Stimulated activated naive CD8-positive, alpha-beta T cell treated with anti-CD3 and anti-CD28 coated beads, Interleukin-15, Interleukin-2, amounts not matched to agents 100 ng/mL and 50 ng/mL, for 24 hours (primary cell): Measurements from ENCODE around the gene AKAP13.

ENCODE experiments used
- H3K27ac Mint-ChIP-seq: one replicate; pipeline ENCODE4 v1.8.0; 2021; ENCODE audit warnings: mild to moderate bottlenecking, mixed read lengths
- H3K27me3 Mint-ChIP-seq: one replicate; pipeline ENCODE4 v1.8.0; 2021; ENCODE audit warnings: mixed read lengths
- H3K36me3 Mint-ChIP-seq: one replicate; pipeline ENCODE4 v1.8.0; 2021; ENCODE audit warnings: low read depth, mixed read lengths
- H3K4me1 Mint-ChIP-seq: one replicate; pipeline ENCODE4 v1.8.0; 2021; ENCODE audit warnings: low read depth, mixed read lengths
- H3K4me3 Mint-ChIP-seq: one replicate; pipeline ENCODE4 v1.8.0; 2021; ENCODE audit warnings: mild to moderate bottlenecking, mixed read lengths
- H3K9me3 Mint-ChIP-seq: one replicate; pipeline ENCODE4 v1.8.0; 2021; ENCODE audit warnings: mixed read lengths

Gene AKAP13

DNA sequence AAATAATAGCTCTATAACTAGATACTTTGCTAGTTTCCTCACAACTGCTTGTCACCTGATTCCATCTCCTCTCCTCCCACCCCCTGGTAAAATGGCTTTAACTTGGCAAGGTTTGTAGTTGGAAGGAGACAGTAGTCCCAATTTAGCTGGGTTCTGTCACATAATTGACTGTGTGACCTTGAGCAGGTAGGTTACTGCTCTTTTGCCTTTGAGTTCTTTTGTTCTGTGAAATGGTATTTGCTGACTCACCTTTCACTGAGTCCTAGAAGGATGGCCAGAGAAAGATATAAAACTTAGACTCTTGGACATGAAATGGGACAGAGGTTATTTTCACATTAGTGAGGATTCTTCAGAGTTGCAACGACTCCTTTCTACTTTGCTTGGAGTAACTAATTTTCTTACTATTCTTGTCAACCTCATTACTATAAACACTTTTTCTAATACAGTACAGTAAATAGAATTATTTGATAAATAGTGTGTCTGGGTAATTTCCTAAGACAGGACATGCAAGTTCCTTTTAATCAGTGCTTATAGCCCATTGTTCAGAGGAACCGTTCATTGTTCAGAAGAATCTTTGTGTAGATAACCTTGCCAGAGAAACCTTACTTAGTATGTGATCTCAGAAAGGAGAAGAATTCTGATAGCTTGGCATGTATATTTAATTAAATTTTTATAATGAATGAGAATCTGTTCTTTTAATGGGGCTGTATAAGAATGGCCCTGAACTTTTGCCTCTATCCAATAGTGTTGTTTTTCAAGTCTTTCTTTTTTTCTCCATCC lies 14.3 kb downstream of the AKAP13 start:
- Mint-ChIP-seq H3K4me1 (peaks cover 58% of the 10 kb centered on the region), H3K9me3 (no peaks in the 10 kb centered on the region), H3K27me3 (no peaks in the 10 kb centered on the region), H3K36me3 (no peaks in the 10 kb centered on the region), H3K27ac (no peak overlapping the region), H3K4me3 (no peak overlapping the region)

DNA sequence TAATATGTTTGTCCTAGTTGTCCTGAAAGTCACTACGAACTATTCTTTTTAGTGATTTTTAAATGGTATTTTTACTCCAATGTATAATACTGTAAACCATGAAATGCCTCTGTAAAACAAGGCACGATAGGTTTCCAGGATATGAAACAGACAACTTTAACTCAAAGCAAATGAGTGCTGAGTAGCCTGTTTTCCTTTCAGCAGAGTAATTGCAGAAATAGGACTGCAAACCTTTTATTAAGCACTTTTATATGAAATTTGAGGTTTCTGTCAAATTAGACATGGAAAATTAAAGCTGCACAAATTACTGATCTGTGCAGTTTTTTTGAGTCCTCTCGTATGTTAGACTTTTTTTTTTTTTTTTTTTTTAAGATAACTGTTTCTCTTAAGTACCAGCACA lies 16.2 kb downstream of the AKAP13 start:
- H3K36me3 Mint-ChIP-seq = no peaks in the 10 kb centered on the region
- H3K4me3 Mint-ChIP-seq = no peak overlapping the region
- no peak overlapping the region for H3K27ac Mint-ChIP-seq
- no peaks in the 10 kb centered on the region for H3K9me3 Mint-ChIP-seq
- peaks cover 74% of the 10 kb centered on the region for H3K4me1 Mint-ChIP-seq
- no peaks in the 10 kb centered on the region for H3K27me3 Mint-ChIP-seq

DNA sequence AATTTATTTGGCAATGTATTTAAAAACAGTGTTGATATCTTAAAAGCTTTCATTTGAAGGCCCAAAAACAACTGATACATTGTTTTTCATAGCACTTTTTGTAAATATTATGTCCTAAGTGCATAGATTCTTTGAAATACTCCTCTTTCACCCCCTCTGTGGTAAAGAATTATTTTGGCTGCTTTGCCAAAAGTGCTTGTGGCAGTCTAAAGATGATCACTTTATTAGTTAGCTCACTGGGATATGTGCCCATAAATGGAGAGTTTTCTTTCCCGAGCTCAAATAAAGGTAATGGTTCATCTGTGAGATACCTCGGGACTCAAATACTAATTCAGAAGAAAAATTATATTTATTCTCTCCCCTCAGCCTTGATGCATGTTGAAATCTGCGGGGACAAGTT lies 16.7 kb downstream of the AKAP13 start:
- Mint-ChIP-seq H3K27ac (no peak overlapping the region), H3K9me3 (no peaks in the 10 kb centered on the region), H3K4me1 (peaks cover 80% of the 10 kb centered on the region), H3K4me3 (no peak overlapping the region), H3K27me3 (no peaks in the 10 kb centered on the region), H3K36me3 (no peaks in the 10 kb centered on the region)

DNA sequence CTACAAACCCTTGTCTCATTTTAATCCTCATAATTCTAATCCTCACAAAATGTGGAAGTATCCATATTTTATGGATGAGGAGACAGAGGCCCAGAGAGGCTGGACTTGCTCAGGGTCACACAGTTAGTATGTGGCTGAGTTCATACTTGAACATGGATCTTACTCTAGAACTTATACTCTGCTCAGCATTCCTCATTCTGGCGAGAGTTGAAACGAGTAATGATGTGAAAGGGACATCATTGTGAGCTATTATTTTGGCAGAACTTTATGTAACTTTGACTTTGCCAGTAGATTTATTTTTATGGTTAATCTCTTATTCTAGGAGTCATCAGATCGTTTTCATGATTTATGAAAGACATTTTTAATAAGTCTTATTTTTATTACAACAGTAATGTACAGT lies 17.5 kb downstream of the AKAP13 start:
- H3K36me3 Mint-ChIP-seq = no peaks in the 10 kb centered on the region
- no peaks in the 10 kb centered on the region for H3K27me3 Mint-ChIP-seq
- no peaks in the 10 kb centered on the region for H3K9me3 Mint-ChIP-seq
- H3K27ac Mint-ChIP-seq = no peak overlapping the region
- H3K4me3 Mint-ChIP-seq = no peak overlapping the region
- peaks cover 81% of the 10 kb centered on the region for H3K4me1 Mint-ChIP-seq

DNA sequence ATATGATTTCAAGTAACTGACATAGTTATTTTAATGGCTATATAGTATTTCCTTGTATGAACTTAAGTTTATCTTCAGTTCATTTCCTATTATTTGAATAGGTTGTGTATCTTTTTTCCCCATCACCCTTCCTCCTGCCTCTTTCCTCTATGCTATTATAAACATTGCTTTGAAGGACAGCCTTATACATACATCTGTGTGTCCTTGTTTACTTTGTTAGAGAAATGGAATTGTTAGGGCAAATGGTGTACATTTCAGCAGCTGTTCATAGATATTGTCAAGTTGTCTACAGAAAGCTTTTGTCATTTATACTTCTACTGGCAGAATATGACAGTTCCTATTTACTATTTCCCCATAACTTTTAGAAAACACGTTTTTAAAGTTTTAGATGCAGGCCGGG lies 18.4 kb downstream of the AKAP13 start:
- no peak overlapping the region for H3K4me3 Mint-ChIP-seq
- H3K4me1 Mint-ChIP-seq = peaks cover 81% of the 10 kb centered on the region
- H3K27ac Mint-ChIP-seq = no peak overlapping the region
- H3K9me3 Mint-ChIP-seq = no peaks in the 10 kb centered on the region
- no peaks in the 10 kb centered on the region for H3K27me3 Mint-ChIP-seq
- no peaks in the 10 kb centered on the region for H3K36me3 Mint-ChIP-seq

DNA sequence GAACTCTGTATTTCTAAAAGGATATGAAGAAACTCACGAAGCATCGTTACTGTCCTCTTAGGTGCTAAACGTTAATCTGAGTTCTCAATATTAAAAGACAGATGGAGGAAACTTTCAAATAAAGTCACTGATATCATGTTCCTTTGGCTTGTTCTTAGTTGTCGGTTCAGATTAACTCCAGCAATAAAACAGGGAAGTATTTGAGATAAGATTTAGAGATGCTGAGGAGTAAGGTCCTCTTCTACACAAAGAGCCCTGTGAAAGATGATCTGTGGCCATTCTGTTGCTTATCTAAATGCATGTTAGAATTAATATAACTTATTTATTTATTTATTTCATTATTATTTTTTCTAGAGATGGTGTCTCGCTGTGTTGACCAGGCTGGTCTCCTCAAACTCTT lies 19.2 kb downstream of the AKAP13 start:
- H3K9me3 Mint-ChIP-seq = no peaks in the 10 kb centered on the region

DNA sequence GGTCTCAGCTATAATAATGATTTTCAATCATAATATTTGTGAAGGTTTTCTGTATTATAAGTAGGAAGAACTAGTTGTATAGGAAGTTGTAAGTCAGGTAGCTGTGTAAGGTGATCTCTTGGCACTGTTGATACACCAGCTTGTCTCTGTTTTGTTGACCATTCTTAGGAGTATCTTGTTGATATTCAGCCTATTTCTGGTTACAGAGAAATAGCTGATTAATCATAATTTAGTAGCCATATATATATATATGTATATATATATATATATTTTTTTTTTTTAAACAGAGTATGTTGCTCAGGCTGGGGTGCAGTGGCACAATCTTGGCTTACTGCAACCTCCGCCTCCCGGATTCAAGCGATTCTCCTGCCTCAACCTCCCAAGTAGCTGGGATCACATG lies 20.2 kb downstream of the AKAP13 start:
- Mint-ChIP-seq H3K36me3 (peaks cover 4% of the 10 kb centered on the region), H3K4me3 (peak overlapping the region; percentile 55), H3K27ac (peak overlapping the region; percentile 78), H3K4me1 (peaks cover 82% of the 10 kb centered on the region), H3K27me3 (no peaks in the 10 kb centered on the region), H3K9me3 (no peaks in the 10 kb centered on the region)

More for the DNA sequence above, 19.2 kb downstream of the AKAP13 start:
- Mint-ChIP-seq H3K36me3 (no peaks in the 10 kb centered on the region), H3K27ac (no peak overlapping the region), H3K4me3 (no peak overlapping the region), H3K27me3 (no peaks in the 10 kb centered on the region), H3K4me1 (peaks cover 81% of the 10 kb centered on the region)

DNA sequence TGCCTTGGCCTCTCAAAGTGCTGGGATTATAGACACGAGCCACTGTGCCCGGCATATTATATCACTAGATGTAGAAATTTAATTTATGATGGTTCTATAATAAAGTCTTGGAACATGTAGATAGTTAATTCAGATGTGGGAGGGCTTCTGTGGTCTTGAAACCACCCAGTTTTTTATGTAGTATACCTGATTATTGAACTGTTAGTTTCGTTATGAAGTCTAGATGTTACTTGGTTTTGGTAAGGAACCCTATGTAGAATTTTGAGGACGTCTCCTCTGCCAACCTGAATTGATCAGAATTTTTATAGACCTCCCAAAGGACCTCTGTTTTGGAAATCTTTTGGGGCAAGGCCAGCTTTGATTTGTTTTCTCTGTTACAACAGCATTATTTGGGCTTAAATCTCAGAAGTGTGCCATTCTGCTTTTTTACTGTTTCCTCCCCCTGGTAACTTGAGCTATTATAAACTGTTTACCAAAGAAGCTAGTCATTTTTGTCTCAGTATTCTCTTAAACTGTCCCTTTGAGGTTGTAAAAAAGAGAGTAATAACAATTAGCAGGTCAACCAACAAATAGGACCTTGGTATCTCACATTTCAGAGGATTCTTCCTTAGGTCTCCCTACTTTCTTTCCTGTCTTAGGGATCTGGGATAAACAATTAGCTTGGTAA lies 20.8 kb downstream of the AKAP13 start:
- Mint-ChIP-seq H3K9me3 (no peaks in the 10 kb centered on the region), H3K36me3 (peaks cover 4% of the 10 kb centered on the region), H3K4me1 (peaks cover 82% of the 10 kb centered on the region), H3K27me3 (no peaks in the 10 kb centered on the region), H3K27ac (peak overlapping the region; percentile 78), H3K4me3 (peak overlapping the region; percentile 55)

DNA sequence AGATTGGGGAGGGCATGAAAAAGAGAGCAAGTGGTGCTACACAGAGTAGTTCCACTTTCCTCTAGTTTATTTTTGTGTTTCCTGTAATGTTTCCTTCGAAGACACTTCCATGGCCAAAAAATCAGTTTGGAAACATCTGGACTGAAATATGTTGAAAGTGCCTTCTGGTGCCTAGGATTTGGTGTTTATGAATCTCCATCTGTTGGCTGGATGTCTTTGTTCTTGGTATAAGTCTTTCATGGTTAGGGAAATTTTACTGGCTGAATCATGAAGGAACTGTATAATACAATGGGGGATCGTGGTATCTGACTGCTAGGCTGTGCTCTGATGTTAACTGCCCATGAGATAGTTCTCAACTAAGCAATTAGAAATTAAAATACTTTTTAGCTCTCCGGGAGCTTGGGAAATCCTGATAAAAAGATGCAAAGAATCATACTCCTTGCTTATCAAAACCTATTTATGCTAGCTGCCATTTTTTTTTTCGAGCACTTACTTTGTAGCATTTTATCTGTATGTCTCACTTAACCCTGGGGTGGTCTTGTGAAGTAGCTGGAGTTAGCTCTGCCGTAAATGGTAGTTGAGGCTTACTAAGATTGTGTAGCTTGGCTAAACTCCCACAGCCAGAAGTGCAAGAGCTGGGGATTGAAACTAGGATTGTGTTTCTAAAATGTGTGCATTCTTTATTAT lies 21.9 kb downstream of the AKAP13 start:
- Mint-ChIP-seq H3K4me3 (peak overlapping the region; percentile 55), H3K9me3 (no peaks in the 10 kb centered on the region), H3K36me3 (peaks cover 4% of the 10 kb centered on the region), H3K27me3 (no peaks in the 10 kb centered on the region), H3K27ac (peak overlapping the region; percentile 78), H3K4me1 (peaks cover 85% of the 10 kb centered on the region)

DNA sequence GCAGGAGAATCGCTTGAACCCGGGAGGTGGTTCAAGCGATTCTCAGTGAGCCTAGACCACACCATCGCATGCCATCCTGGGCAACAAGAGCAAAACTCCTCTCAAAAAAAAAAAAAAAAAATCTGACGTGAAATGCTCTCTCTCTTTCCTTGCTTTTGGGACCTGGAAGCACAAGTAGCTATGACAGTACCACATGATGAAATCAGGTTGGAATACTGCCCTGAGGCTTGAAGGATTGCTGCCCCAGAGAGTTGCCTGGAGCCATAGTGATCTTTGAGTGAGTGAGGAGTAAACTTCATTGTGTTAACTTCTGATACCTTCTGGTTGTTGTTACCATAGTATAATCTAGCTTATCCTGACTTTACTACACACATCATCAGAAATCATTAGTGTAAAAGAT lies 23.3 kb downstream of the AKAP13 start:
- peaks cover 10% of the 10 kb centered on the region for H3K36me3 Mint-ChIP-seq
- H3K4me3 Mint-ChIP-seq = peak overlapping the region; percentile 34
- peaks cover 91% of the 10 kb centered on the region for H3K4me1 Mint-ChIP-seq
- no peaks in the 10 kb centered on the region for H3K27me3 Mint-ChIP-seq
- H3K27ac Mint-ChIP-seq = peak overlapping the region; percentile 100
- no peaks in the 10 kb centered on the region for H3K9me3 Mint-ChIP-seq

DNA sequence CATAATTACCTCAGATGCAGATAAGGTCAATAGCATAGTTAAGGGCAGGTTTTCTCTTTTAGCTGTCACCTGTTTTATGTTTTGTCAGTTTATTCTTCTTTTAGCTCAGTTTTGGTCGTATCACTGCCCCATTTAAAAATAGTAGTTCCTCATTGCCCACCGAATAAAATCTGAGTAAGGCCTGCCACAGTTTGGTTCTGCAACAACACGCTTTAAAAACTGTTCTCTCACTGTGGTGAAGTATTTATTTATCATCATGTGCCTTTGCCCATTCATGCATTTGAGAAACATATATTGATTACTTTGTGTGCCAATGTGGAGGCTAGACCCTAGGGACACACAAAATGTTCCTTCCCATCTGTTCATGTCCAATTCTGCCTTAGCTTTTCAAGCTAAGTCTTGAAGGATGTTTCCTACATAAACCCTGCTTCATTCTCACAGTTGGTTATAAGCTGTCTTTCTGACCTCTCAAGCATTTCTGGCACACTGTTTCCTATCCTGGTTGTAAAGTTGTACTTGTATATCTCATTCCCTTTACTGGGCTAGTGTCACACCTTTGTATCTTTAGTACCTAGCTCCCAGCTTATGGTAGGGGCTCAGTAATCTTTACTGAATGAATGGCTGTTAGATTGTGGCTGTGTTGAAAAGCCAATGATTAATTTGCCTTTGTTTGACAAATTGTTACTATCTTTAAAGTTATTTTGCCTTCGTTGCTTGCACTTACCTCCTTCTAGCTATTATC lies 23.9 kb downstream of the AKAP13 start:
- Mint-ChIP-seq H3K27ac (peak overlapping the region; percentile 100), H3K4me1 (peaks cover 97% of the 10 kb centered on the region), H3K4me3 (peak overlapping the region; percentile 34), H3K36me3 (peaks cover 11% of the 10 kb centered on the region), H3K9me3 (no peaks in the 10 kb centered on the region), H3K27me3 (no peaks in the 10 kb centered on the region)

DNA sequence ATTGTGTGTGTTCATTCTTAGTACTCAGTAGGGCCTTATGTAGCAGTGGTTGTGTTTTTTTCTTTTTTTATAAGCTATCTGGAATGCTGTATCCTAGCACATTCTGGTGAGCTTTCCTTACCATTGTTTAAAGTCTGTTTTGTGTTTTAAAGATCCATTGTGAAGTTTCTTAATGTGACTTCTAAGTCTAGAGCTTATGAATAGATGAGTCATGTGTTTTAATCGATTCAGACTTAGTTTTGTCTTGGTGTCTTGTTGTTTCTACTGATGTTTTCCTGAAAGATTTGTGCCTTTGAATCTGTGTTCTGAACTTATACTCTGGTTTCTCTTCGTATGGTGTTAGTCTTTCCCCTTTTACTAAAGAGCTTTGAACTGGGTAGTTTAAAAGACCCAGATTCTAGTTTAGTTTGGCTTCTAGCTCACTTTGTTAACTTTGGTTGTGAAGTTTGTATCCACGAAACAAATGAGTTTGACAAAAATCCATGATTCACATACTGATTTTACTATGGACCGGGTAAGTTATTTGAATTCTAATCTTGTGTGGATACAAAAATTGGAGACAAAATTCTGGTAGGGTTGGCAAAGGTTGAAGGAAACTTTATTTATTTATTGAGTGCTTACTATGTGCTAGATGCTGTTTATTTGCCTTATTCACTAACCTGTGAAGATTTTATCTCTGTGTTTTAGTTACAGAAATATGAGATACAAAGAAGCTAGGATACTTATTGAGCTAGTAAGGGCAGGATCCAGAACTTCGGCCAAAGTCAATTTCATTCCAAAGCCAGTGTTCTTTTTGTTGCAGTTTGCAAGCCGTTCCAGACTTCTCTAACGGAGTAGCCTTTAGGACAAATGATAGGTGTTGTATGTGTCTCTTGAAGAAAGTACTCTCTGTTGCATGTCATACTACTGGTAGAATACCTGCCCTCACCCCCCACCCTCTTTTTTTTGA lies 24.8 kb downstream of the AKAP13 start:
- peak overlapping the region; percentile 34 for H3K4me3 Mint-ChIP-seq
- peaks cover 97% of the 10 kb centered on the region for H3K4me1 Mint-ChIP-seq
- no peaks in the 10 kb centered on the region for H3K27me3 Mint-ChIP-seq
- H3K9me3 Mint-ChIP-seq = no peaks in the 10 kb centered on the region
- peak overlapping the region; percentile 100 for H3K27ac Mint-ChIP-seq
- H3K36me3 Mint-ChIP-seq = peaks cover 14% of the 10 kb centered on the region

DNA sequence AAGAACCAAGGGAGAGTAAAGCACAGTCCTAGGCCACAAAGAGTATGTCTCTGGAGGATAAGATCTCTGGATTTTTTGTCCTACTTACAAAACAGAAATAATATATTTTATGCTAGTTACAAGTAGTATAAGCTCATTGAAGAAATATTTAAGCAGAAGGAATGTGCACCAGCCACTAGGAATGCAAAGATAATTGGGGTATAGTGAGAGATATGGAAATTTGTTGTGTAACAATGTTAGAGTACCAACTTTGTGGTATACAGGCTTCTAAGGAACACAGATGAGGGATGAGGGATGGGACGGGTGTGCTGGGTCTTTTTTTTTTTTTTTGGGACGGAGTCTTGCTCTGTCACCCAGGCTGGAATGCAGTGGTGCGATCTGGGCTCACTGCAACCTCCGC lies 26.5 kb downstream of the AKAP13 start:
- H3K4me1 Mint-ChIP-seq = peaks cover 99% of the 10 kb centered on the region
- no peaks in the 10 kb centered on the region for H3K27me3 Mint-ChIP-seq
- H3K27ac Mint-ChIP-seq = peak overlapping the region; percentile 100
- peaks cover 24% of the 10 kb centered on the region for H3K36me3 Mint-ChIP-seq
- H3K9me3 Mint-ChIP-seq = no peaks in the 10 kb centered on the region
- H3K4me3 Mint-ChIP-seq = peak overlapping the region; percentile 44
